ENCODE data around the gene SLC36A3. TPM values are rescaled to one million over a fixed set of nuclear protein-coding genes. Genes with fewer than 3 reads are reported as not detected.
A peak's percentile ranks its signal among the peaks of the same experiment; 100 is the strongest.

SLC36A3 gene
- total RNA-seq, 2 experiments from 2014 or later, result not detected

DNA sequence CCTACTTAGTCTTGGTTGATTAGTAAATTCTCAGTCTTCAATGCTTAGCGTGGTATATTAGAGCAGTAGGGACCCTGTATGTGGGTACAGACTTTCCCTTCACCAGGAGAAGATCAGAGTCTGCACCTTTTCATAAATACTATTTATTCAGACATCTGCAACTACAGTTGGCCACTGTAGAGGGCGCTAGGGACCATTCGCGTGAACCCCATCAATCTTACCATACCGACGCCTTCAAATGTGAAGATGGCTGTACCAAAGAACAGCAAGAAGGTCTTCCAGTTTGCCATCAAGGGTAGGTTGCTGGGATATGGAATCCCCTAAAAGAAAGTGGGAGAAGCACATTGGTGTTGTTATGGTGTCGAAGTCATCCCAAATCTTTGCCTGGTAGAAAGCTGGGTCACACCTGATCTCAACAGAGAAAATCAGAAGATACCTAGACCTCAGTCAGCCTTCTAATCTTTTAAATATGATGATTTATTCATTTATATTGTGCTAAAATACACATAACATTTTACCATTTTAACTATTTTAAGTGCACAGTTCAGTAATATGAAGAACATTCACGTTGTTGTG, 19.1 kb downstream of the SLC36A3 start:
- intact Hi-C loops (cut with micrococcal nuclease; ENCODE audit: unreplicated experiment), result no loop called here
- Histone ChIP-seq H3K4me2 (ENCODE audit: low read length) (no peak overlapping the region), H3K36me3 (ENCODE audit: insufficient read depth, low read length) (no peaks in the 10 kb centered on the region), H3K79me2 (ENCODE audit: insufficient read depth, low read depth, low read length) (no peaks in the 10 kb centered on the region), H2AFZ (ENCODE audit: low read length) (no peak overlapping the region), H4K20me1 (ENCODE audit: insufficient read depth, low read length) (no peaks in the 10 kb centered on the region), H3K4me1 (ENCODE audit: insufficient read depth, low read length, poor library complexity, severe bottlenecking) (no peaks in the 10 kb centered on the region), H3K4me3 (ENCODE audit: low read depth, low read length, poor library complexity, severe bottlenecking) (no peak overlapping the region), H3K9me2 (ENCODE audit: insufficient read depth, low read length) (no peaks in the 10 kb centered on the region), H3K27ac (ENCODE audit: low read depth, low read length, poor library complexity, severe bottlenecking) (no peak overlapping the region), H3K9me3 (ENCODE audit: low read length) (no peaks in the 10 kb centered on the region)
- TF ChIP-seq, protein P1, sequence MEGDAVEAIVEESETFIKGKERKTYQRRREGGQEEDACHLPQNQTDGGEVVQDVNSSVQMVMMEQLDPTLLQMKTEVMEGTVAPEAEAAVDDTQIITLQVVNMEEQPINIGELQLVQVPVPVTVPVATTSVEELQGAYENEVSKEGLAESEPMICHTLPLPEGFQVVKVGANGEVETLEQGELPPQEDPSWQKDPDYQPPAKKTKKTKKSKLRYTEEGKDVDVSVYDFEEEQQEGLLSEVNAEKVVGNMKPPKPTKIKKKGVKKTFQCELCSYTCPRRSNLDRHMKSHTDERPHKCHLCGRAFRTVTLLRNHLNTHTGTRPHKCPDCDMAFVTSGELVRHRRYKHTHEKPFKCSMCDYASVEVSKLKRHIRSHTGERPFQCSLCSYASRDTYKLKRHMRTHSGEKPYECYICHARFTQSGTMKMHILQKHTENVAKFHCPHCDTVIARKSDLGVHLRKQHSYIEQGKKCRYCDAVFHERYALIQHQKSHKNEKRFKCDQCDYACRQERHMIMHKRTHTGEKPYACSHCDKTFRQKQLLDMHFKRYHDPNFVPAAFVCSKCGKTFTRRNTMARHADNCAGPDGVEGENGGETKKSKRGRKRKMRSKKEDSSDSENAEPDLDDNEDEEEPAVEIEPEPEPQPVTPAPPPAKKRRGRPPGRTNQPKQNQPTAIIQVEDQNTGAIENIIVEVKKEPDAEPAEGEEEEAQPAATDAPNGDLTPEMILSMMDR (conservative IDR thresholded peaks at IDR 0.05; ENCODE audit: low read length), result peak; percentile 74
- no peak for TF ChIP-seq EZH2phosphoT487 (IDR thresholded peaks at IDR 0.05; ENCODE audit: borderline replicate concordance, low read depth, low read length)
- BruUV-seq (replicated peaks), result no TSS peak
- peak; percentile 24 for DNase-seq (ENCODE audit: low spot score)
- ChIA-PET CTCF (ENCODE audit: unreplicated experiment) (no interaction called here), POLR2A (no interaction called here)

DNA sequence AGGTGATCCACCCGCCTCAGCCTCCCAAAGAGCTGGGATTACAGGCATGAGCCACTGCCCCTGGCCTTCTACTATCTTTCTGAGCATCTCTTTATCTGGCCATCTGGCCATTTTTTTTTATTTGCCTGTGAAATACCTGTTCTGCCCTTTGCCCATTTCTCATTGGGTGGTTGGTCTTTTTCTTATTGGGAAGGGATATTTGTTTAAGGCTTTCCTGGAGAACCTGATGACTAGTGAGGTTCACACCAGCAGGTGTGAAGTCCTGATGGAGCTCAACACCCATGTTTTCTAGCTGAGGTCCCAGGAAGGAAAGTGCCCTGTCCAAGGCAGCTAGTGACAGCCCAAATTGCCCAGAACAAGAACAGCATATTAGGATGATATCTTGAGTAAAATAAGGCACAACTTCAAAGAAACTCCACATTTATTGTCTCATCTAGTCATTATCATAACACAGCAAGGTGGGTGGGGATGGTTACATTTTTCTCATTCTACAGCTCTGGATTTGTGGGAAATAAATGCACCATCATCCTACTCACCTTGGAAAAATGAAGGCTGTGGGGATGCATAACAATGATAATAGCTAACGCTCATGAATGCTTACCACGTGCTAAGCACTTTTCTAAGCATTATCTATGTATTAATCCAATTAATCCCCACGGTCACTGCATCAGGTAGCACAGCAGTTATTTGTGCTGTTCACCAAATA, 20.3 kb downstream of the SLC36A3 start:
- H3K79me2 ChIP-seq (ENCODE audit: insufficient read depth, low read depth, low read length), result no peaks in the 10 kb centered on the region
- intact Hi-C loops (cut with micrococcal nuclease; ENCODE audit: unreplicated experiment), result no loop called here
- CTCF ChIA-PET (ENCODE audit: unreplicated experiment), result interaction anchor here (0.5 kb wide), 1 partner anchor 101 kb away, joined by 3 read pairs; no protein-coding TSS in a partner anchor
- H4K20me1 ChIP-seq (ENCODE audit: insufficient read depth, low read length), result no peaks in the 10 kb centered on the region
- H3K4me3 ChIP-seq (ENCODE audit: low read depth, low read length, poor library complexity, severe bottlenecking), result no peak overlapping the region
- no peak overlapping the region for H2AFZ ChIP-seq (ENCODE audit: low read length)
- no peak for TF ChIP-seq EZH2phosphoT487 (IDR thresholded peaks at IDR 0.05; ENCODE audit: borderline replicate concordance, low read depth, low read length)
- TF ChIP-seq, protein P1 (conservative IDR thresholded peaks at IDR 0.05; ENCODE audit: low read length), result no peak
- BruUV-seq (replicated peaks), result no TSS peak
- no peaks in the 10 kb centered on the region for H3K4me1 ChIP-seq (ENCODE audit: insufficient read depth, low read length, poor library complexity, severe bottlenecking)
- no peaks in the 10 kb centered on the region for H3K9me3 ChIP-seq (ENCODE audit: low read length)
- H3K27ac ChIP-seq (ENCODE audit: low read depth, low read length, poor library complexity, severe bottlenecking), result no peak overlapping the region
- H3K9me2 ChIP-seq (ENCODE audit: insufficient read depth, low read length), result no peaks in the 10 kb centered on the region
- no peaks in the 10 kb centered on the region for H3K36me3 ChIP-seq (ENCODE audit: insufficient read depth, low read length)
- no peak for DNase-seq (ENCODE audit: low spot score)
- H3K4me2 ChIP-seq (ENCODE audit: low read length), result no peak overlapping the region
- POLR2A ChIA-PET, result interaction anchor here (0.7 kb wide), 2 partner anchors 192 to 443 kb away, joined by 3 to 5 read pairs; no protein-coding TSS in a partner anchor

All from OCI-LY7 (cell line).